ENCODE measurements around the gene KIF26A. TPM values are rescaled to one million over a fixed set of nuclear protein-coding genes. Genes with fewer than 3 reads are reported as not detected.

Gene KIF26A
- total RNA-seq, 1 donor from 2014 or later = 15.0 TPM

- H3K27me3 Mint-ChIP-seq (ENCODE audit: low read depth) = peaks cover 44% of the 10 kb centered on the region
- no peaks in the 10 kb centered on the region for H3K36me3 Mint-ChIP-seq (ENCODE audit: low read depth)
- TF ChIP-seq, protein P1, sequence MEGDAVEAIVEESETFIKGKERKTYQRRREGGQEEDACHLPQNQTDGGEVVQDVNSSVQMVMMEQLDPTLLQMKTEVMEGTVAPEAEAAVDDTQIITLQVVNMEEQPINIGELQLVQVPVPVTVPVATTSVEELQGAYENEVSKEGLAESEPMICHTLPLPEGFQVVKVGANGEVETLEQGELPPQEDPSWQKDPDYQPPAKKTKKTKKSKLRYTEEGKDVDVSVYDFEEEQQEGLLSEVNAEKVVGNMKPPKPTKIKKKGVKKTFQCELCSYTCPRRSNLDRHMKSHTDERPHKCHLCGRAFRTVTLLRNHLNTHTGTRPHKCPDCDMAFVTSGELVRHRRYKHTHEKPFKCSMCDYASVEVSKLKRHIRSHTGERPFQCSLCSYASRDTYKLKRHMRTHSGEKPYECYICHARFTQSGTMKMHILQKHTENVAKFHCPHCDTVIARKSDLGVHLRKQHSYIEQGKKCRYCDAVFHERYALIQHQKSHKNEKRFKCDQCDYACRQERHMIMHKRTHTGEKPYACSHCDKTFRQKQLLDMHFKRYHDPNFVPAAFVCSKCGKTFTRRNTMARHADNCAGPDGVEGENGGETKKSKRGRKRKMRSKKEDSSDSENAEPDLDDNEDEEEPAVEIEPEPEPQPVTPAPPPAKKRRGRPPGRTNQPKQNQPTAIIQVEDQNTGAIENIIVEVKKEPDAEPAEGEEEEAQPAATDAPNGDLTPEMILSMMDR (conservative IDR thresholded peaks at IDR 0.05) = no peak
- H3K9me3 Mint-ChIP-seq = no peaks in the 10 kb centered on the region
- H3K27ac Mint-ChIP-seq (ENCODE audit: unreplicated experiment) = no peak overlapping the region
- no peak for DNase-seq (ENCODE audit: low read depth, low spot score)
- peaks cover 16% of the 10 kb centered on the region for H3K4me1 Mint-ChIP-seq
- peak overlapping the region; percentile 85 for H3K4me3 Mint-ChIP-seq
Observed at GRCh38 chr14:104138718-104139459, 502 bp downstream of the KIF26A start.

GRCh38 chr14:104139460-104140212, 1.2 kb downstream of the KIF26A start:
- Mint-ChIP-seq H3K27me3 (ENCODE audit: low read depth) (peaks cover 37% of the 10 kb centered on the region), H3K27ac (ENCODE audit: unreplicated experiment) (no peak overlapping the region), H3K4me1 (peaks cover 16% of the 10 kb centered on the region), H3K36me3 (ENCODE audit: low read depth) (no peaks in the 10 kb centered on the region), H3K4me3 (peak overlapping the region; percentile 85), H3K9me3 (no peaks in the 10 kb centered on the region)
- no peak for DNase-seq (ENCODE audit: low read depth, low spot score)
- TF ChIP-seq, protein P1 (conservative IDR thresholded peaks at IDR 0.05) = no peak

DNA sequence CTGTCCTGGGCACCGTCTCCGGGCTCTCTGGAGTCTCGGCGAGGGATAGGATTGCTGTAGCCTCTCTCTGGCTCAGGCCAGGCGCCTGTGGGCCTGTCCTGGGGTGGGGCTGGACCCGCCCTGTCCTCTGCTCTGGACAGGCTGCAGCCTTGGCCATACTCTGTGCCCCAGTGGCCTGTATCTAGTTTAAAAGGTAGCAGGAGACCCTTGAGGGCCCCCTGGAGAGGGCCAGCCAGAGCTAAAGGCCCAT, 1.8 kb downstream of the KIF26A start:
- no peaks in the 10 kb centered on the region for H3K36me3 Mint-ChIP-seq (ENCODE audit: low read depth)
- peaks cover 13% of the 10 kb centered on the region for H3K4me1 Mint-ChIP-seq
- peak overlapping the region; percentile 85 for H3K4me3 Mint-ChIP-seq
- no peak for DNase-seq (ENCODE audit: low read depth, low spot score)
- H3K27ac Mint-ChIP-seq (ENCODE audit: unreplicated experiment) = no peak overlapping the region
- TF ChIP-seq, protein P1 (conservative IDR thresholded peaks at IDR 0.05) = no peak
- peaks cover 32% of the 10 kb centered on the region for H3K27me3 Mint-ChIP-seq (ENCODE audit: low read depth)
- no peaks in the 10 kb centered on the region for H3K9me3 Mint-ChIP-seq

DNA sequence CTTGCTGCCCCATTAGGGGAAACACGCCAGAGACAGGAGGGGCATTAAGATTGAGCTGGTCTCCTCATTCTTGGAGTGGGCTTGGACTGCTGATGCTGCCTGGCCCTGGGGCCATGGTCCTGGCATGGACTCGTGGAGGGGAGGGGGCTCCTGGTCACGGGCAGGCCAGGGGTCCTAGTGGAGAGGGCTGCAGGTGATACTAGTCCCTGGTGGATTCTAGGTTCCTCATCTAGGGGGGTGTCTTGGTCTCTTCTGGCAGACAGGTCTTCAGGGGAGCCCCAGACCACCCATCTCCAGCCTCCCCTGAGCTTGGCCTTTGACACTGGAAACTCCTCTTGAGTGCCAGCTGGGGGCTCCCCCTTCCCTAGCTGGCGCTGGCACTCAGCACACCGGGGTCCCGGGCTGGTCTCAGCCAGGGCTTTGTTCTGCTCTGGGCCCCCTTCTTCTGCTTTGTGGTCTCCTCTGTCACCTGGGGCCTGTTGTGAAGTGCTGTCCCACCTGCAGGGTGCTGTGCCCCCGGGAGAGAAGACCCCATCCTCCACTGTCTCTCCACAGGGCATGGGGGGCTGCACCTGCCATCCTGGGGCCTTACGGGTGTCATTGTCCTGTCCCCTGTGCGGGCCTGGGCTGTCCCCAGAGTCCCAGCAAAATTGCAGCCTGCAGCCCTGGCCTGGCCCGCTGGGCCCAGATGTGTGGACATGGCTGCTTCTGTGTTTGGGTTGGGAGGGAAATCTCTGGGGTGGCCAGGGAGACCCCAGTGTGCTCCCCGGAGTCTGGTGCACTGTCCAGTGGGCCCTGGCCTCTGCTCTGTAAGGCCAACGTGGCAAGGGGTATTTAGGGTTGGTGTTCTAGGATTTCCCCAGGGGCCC, 2.3 kb downstream of the KIF26A start:
- H3K27me3 Mint-ChIP-seq (ENCODE audit: low read depth) = peaks cover 26% of the 10 kb centered on the region
- TF ChIP-seq, protein P1 (conservative IDR thresholded peaks at IDR 0.05) = no peak
- H3K36me3 Mint-ChIP-seq (ENCODE audit: low read depth) = no peaks in the 10 kb centered on the region
- no peaks in the 10 kb centered on the region for H3K9me3 Mint-ChIP-seq
- H3K4me1 Mint-ChIP-seq = peaks cover 11% of the 10 kb centered on the region
- peak overlapping the region; percentile 85 for H3K4me3 Mint-ChIP-seq
- no peak overlapping the region for H3K27ac Mint-ChIP-seq (ENCODE audit: unreplicated experiment)
- no peak for DNase-seq (ENCODE audit: low read depth, low spot score)

- peaks cover 22% of the 10 kb centered on the region for H3K27me3 Mint-ChIP-seq (ENCODE audit: low read depth)
- TF ChIP-seq, protein P1 (conservative IDR thresholded peaks at IDR 0.05) = no peak
- H3K9me3 Mint-ChIP-seq = no peaks in the 10 kb centered on the region
- H3K36me3 Mint-ChIP-seq (ENCODE audit: low read depth) = no peaks in the 10 kb centered on the region
- H3K4me1 Mint-ChIP-seq = peaks cover 14% of the 10 kb centered on the region
- peak overlapping the region; percentile 34 for H3K4me3 Mint-ChIP-seq
- no peak for DNase-seq (ENCODE audit: low read depth, low spot score)
- H3K27ac Mint-ChIP-seq (ENCODE audit: unreplicated experiment) = no peak overlapping the region
Observed at GRCh38 chr14:104141621-104142091, 3.3 kb downstream of the KIF26A start.
